HepG2 (cell line): ENCODE measurements around the gene CDC42EP5. TPM values are rescaled to one million over a fixed set of nuclear protein-coding genes. Genes with fewer than 3 reads are reported as not detected.

ENCODE experiments used
- ATAC-seq: fragments of 200-7000 bp; cut with Tn5 transposase; 3 replicates; pipeline ENCODE4 v1.9.1; 2020; ENCODE audit warnings: mild to moderate bottlenecking, moderate library complexity
- BruUV-seq: library from RNA; stranded (reverse); fragments of 400-500 nt; replicated peaks from 2 replicates; lab custom pipeline; 2021; lab: Mats Ljungman, UMichigan
- CTCF ChIA-PET: fragments of 300-600 bp; formaldehyde crosslinking; extraction: SDS; loops from one replicate; lab custom pipeline; 2021; ENCODE audit warnings: low total read pairs, inconsistent platforms, low intra/inter-chr PET ratio; lab: Yijun Ruan, JAX
- POLR2A ChIA-PET: fragments of 350-600 bp; sonication (Branson Sonifier 250); formaldehyde crosslinking; loops from one replicate; lab custom pipeline; 2020; ENCODE audit warnings: antibody characterized with exemption, inconsistent platforms; lab: Yijun Ruan, JAX
- DNase-seq: peaks from one replicate; pipeline ENCODE4 v3.0.0-alpha.2; 2015; ENCODE audit warnings: low spot score
- FAIRE-seq: peaks from 3 replicates; lab custom pipeline; 2011; peaks lifted over from hg19 to GRCh38; lab: Jason Lieb, UNC
- H2AFZ ChIP-seq: one replicate; pipeline ENCODE4 v1.6.1; 2011; ENCODE audit warnings: low read length, inconsistent platforms
- H3K27ac ChIP-seq: fragments of 300-600 bp; 3 replicates; pipeline ENCODE4 v1.8.0; 2011; ENCODE audit warnings: mixed run types, mild to moderate bottlenecking, mixed read lengths, low read length, inconsistent platforms; ENCODE audit not compliant: insufficient read depth; ENCODE audit errors: extremely low read length
- H3K27me3 ChIP-seq, 2 experiments: fragments of 200-600 bp in 1 of 2; 2 replicates in 1 of 2; 3 replicates in 1 of 2; pipeline versions ENCODE4 v1.6.0 to v1.8.0; 2011; ENCODE audit warnings: low read length in 2 of 2, mild to moderate bottlenecking in 2 of 2, moderate library complexity in 2 of 2, inconsistent platforms in 1 of 2; ENCODE audit not compliant: insufficient read depth in 2 of 2, control insufficient read depth in 1 of 2
- H3K36me3 ChIP-seq, 2 experiments: fragments of 200-600 bp in 1 of 2; replicated peaks in 1 of 2; 2 replicates in 1 of 2; 3 replicates in 1 of 2; pipeline versions ENCODE4 v1.5.1 to v1.8.0; 2011; ENCODE audit warnings: low read length in 2 of 2, inconsistent platforms in 1 of 2; ENCODE audit not compliant: insufficient read depth in 2 of 2, control insufficient read depth in 1 of 2
- H3K4me1 ChIP-seq: 2 replicates; pipeline ENCODE4 v1.5.1; 2012; ENCODE audit warnings: low read length, inconsistent platforms; ENCODE audit not compliant: insufficient read depth
- H3K4me2 ChIP-seq: 2 replicates; pipeline ENCODE4 v1.6.0; 2011; ENCODE audit warnings: low read depth, low read length, inconsistent platforms
- H3K4me3 ChIP-seq, 3 experiments: fragments of 200-600 bp in 1 of 3; sonication (generic), shearing (Covaris generic) in 1 of 3; replicated peaks in 1 of 3; 2 replicates each; pipeline ENCODE4 v1.5.1; 2011 to 2016; ENCODE audit warnings: low read length in 3 of 3, inconsistent platforms in 2 of 3, low read depth in 2 of 3, mild to moderate bottlenecking in 2 of 3, control low read depth in 1 of 3, mixed read lengths in 1 of 3; ENCODE audit not compliant: insufficient read depth in 1 of 3
- H3K79me2 ChIP-seq: one replicate; pipeline ENCODE4 v1.6.1; 2011; ENCODE audit warnings: low read length, inconsistent platforms; ENCODE audit not compliant: insufficient read depth
- H3K9ac ChIP-seq: 2 replicates; pipeline ENCODE4 v1.6.0; 2011; ENCODE audit warnings: mild to moderate bottlenecking, low read depth, low read length, inconsistent platforms; ENCODE audit not compliant: insufficient read depth
- H3K9me3 ChIP-seq: 2 replicates; pipeline ENCODE4 v1.5.1; 2012; ENCODE audit warnings: mild to moderate bottlenecking, low read length
- H4K20me1 ChIP-seq: 2 replicates; pipeline ENCODE4 v1.6.0; 2011; ENCODE audit warnings: inconsistent platforms, mild to moderate bottlenecking, low read length, moderate library complexity; ENCODE audit not compliant: insufficient read depth
- AGO2 ChIP-seq: fragments of 200-400 bp; formaldehyde crosslinking; optimal IDR thresholded peaks from 2 replicates; pipeline ENCODE3; 2017; ENCODE audit warnings: mild to moderate bottlenecking, low read depth, low read length, moderate library complexity
- CREM ChIP-seq, 2 experiments: sonication (generic) in 1 of 2; formaldehyde crosslinking in 1 of 2; IDR thresholded peaks; 2 replicates each; pipeline versions ENCODE4 v1.4.0 to v1.6.1; 2016 to 2020; ENCODE audit warnings: antibody characterized with exemption in 1 of 2, mild to moderate bottlenecking in 1 of 2, missing genetic modification reagents in 1 of 2
- RBFOX2 ChIP-seq: fragments of 200-400 bp; formaldehyde crosslinking; IDR thresholded peaks from 2 replicates; pipeline ENCODE4 v1.6.1; 2017; ENCODE audit warnings: low read depth, mild to moderate bottlenecking, low read length
- SIX4 ChIP-seq: sonication (generic); formaldehyde crosslinking; IDR thresholded peaks from 2 replicates; pipeline ENCODE4 v1.4.0; 2020; ENCODE audit warnings: missing genetic modification reagents
- TBL1XR1 ChIP-seq: fragments of 150-350 bp; IDR thresholded peaks from 2 replicates; pipeline ENCODE4 v1.6.1; 2014; ENCODE audit warnings: borderline replicate concordance, low read length; ENCODE audit not compliant: partially characterized antibody
- ZBTB8A ChIP-seq: sonication (generic); formaldehyde crosslinking; IDR thresholded peaks from 2 replicates; pipeline ENCODE4 v1.4.0; 2020; ENCODE audit warnings: mild to moderate bottlenecking, low read depth, missing genetic modification reagents, borderline replicate concordance
- ZNF263 ChIP-seq: sonication (generic); formaldehyde crosslinking; IDR thresholded peaks from 2 replicates; pipeline ENCODE4 v1.4.0; 2020; ENCODE audit warnings: missing genetic modification reagents
- ZNF367 ChIP-seq: sonication (generic); formaldehyde crosslinking; IDR thresholded peaks from 2 replicates; pipeline ENCODE4 v1.4.0; 2020; ENCODE audit warnings: missing genetic modification reagents, borderline replicate concordance
- WGBS: methylation state at CpG from one replicate; pipeline ENCODE4 v1.1.6; 2017; ENCODE audit warnings: low lambda C conversion rate; 5-methylcytosine and 5-hydroxymethylcytosine counted together
- in situ Hi-C: cut with HindIII; loops from 2 replicates; pipeline ENCODE4 v1.10.0; 2017; ENCODE audit warnings: low pct_unique_long_range_greater_than_20kb; ENCODE audit not compliant: extremely low pct_ligation_motif_present
- intact Hi-C: fragments of 100-400 bp; cut with micrococcal nuclease; formaldehyde crosslinking; loops from one replicate; pipeline ENCODE4 v1.10.0; 2022; ENCODE audit not compliant: unreplicated experiment
- polyA plus RNA-seq, 8 experiments: library from polyadenylated mRNA; depleted of rRNA in 3 of 8; stranded (reverse) in 7 of 8; unstranded in 1 of 8; fragments of >200 nt; fragmentation: Illumina TruSeq in 4 of 8; extraction: Trizol in 4 of 8; gene quantifications; 2 replicates each; pipeline versions ENCODE4 v1.2.1 to v1.2.3, GENCODE V29; 2011 to 2016; ENCODE audit warnings: low read depth in 4 of 8, missing spikeins in 1 of 8, mixed read lengths in 1 of 8; ENCODE audit not compliant: insufficient read depth in 1 of 8
- total RNA-seq, 5 experiments: library from RNA; depleted of rRNA; stranded (reverse); fragments of >200 nt; fragmentation: Illumina TruSeq; extraction: Trizol; gene quantifications; 2 replicates each; pipeline ENCODE4 v1.2.3, GENCODE V29; 2016; ENCODE audit warnings: low read depth in 1 of 5

The CDC42EP5 gene
- total and polyA plus RNA-seq, 2 of the 13 experiments (the other 11 are each of a cell fraction or from before 2014, with no cell fraction given), result 0.41 to 1.6 TPM

DNA sequence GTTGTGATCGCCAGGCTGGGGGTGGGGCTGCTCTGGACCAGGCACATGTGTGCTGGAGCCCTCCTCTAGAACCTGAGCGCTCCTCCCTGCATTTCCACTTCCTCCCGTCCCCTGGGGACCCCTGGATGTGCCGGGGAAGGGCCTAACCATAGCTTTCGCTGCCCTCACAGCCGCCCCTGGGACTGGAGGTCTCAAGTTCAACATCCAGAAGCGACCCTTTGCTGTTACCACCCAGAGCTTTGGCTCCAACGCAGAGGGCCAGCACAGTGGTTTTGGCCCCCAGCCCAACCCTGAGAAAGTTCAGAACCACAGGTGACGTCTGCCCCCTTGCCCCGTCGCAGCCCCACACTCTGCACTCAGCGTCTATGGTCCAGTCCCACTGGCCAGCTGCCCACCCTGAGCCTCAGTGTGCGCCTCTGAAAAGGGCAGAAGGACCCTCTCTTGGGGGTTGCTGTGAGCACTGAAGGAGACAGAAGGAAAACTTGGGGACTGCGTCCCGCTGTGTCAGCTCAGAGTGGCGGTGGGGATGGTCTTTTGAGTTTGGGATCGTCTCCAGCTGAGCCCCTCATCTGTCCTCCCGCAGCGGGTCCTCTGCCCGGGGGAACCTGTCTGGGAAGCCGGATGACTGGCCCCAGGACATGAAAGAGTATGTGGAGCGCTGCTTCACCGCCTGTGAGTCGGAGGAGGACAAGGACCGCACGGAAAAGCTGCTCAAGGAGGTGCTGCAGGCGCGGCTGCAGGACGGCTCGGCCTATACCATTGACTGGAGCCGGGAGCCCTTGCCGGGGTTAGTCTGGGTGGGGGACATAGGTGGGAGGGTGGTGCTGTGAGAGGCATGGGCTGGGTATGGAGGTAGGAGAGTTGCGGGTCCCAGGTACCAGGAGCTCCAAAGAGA lies 18.1 kb downstream of the CDC42EP5 start:
- peaks cover 34% of the 10 kb centered on the region; the same call in 1 of the 2 replicates for H4K20me1 ChIP-seq
- H3K27me3 ChIP-seq, result no peaks in the 10 kb centered on the region; a peak in 2 of 5 replicates
- H3K4me1 ChIP-seq, result peaks cover 18% of the 10 kb centered on the region
- BruUV-seq, result no TSS peak
- intact Hi-C loops (no loop called here), in situ Hi-C loops (no loop called here)
- no peak overlapping the region for H2AFZ ChIP-seq
- H3K4me2 ChIP-seq, result no peak overlapping the region
- no peak for FAIRE-seq
- TF ChIP-seq RBFOX2 (peak; percentile 29; the same call in 1 of the 2 replicates), SIX4 (no peak), AGO2 (peak; percentile 48), TBL1XR1 (no peak), ZBTB8A (CRISPR knock-in tag) (no peak), CREM (IDR thresholded peaks at IDR 0.05) (no peak), CREM (CRISPR knock-in tag; IDR thresholded peaks at IDR 0.05) (no peak), ZNF367 (CRISPR knock-in tag) (no peak), ZNF263 (CRISPR knock-in tag) (no peak)
- H3K36me3 ChIP-seq, result peaks cover 52 to 87% of the 10 kb centered on the region in 2 experiments
- ATAC-seq, result no peak
- no peak overlapping the region for H3K9ac ChIP-seq
- H3K4me3 ChIP-seq, result no peak overlapping the region
- peaks cover 28% of the 10 kb centered on the region for H3K79me2 ChIP-seq
- DNase-seq, result no peak
- ChIA-PET CTCF (no interaction called here), POLR2A (interaction anchor here (2.9 kb wide), 1 partner anchor 8 kb away, joined by 26 read pairs; the partner anchor contains the start of gene LENG9)
- no peak overlapping the region for H3K27ac ChIP-seq
- no peaks in the 10 kb centered on the region for H3K9me3 ChIP-seq
- 94% methylated on average over 29 of the region's 33 CpGs for WGBS
